Spleen (tissue), 11 donors: ENCODE results near the gene CIB1. TPM values are rescaled to one million over a fixed set of nuclear protein-coding genes. Genes with fewer than 3 reads are reported as not detected.
"Not testable (repeated sequence)": the region's sequence is repeated elsewhere in the genome, so short reads cannot be mapped to it uniquely, and the experiment has no call there.

Experiments
- DNase-seq: peaks from one replicate; pipeline ENCODE4 v3.0.0-alpha.2; 2020
- H3K27ac ChIP-seq, 8 donors: fragments of 200-600 bp; sonication (generic) in 7 of 8; 1 replicate in 4 of 8; 2 replicates in 4 of 8; pipeline versions ENCODE4 v1.5.0 to v1.8.0; 2016 to 2021; ENCODE audit warnings: inconsistent platforms in 4 of 8, mild to moderate bottlenecking in 4 of 8, moderate library complexity in 1 of 8
- H3K27me3 ChIP-seq, 7 donors: fragments of 200-600 bp; sonication (generic) in 6 of 7; replicated peaks in 1 of 7; 1 replicate in 4 of 7; 2 replicates in 3 of 7; pipeline versions ENCODE4 v1.5.0 to v1.8.0; 2016 to 2021; ENCODE audit warnings: inconsistent platforms in 3 of 7, mild to moderate bottlenecking in 1 of 7
- H3K36me3 ChIP-seq, 6 donors: fragments of 200-600 bp; sonication (generic) in 5 of 6; 1 replicate in 4 of 6; 2 replicates in 2 of 6; pipeline versions ENCODE4 v1.5.0 to v1.8.0; 2016 to 2021; ENCODE audit warnings: inconsistent platforms in 2 of 6
- H3K4me1 ChIP-seq, 6 donors: fragments of 200-600 bp; sonication (generic) in 5 of 6; 1 replicate in 3 of 6; 2 replicates in 3 of 6; pipeline versions ENCODE4 v1.5.0 to v1.8.0; 2016 to 2021; ENCODE audit warnings: inconsistent platforms in 3 of 6
- H3K4me3 ChIP-seq, 8 donors: fragments of 200-600 bp; sonication (generic) in 7 of 8; 1 replicate in 4 of 8; 2 replicates in 4 of 8; pipeline versions ENCODE4 v1.5.0 to v1.8.0; 2016 to 2021; ENCODE audit warnings: inconsistent platforms in 4 of 8, mild to moderate bottlenecking in 4 of 8, moderate library complexity in 2 of 8
- H3K9me3 ChIP-seq, 8 donors: fragments of 200-600 bp; sonication (generic) in 7 of 8; 1 replicate in 4 of 8; 2 replicates in 4 of 8; pipeline versions ENCODE4 v1.5.0 to v1.8.0; 2016 to 2021; ENCODE audit warnings: inconsistent platforms in 4 of 8
- POLR2A ChIP-seq, 3 donors: fragments of 450-650 bp; IDR thresholded peaks; one replicate each; pipeline ENCODE4 v1.5.1; 2017; ENCODE audit warnings: antibody characterized with exemption in 3 of 3, mild to moderate bottlenecking in 1 of 3
- POLR2AphosphoS5 ChIP-seq, 3 donors: sonication (generic); formaldehyde crosslinking; IDR thresholded peaks; one replicate each; pipeline ENCODE4 v1.5.1; 2017; ENCODE audit warnings: antibody characterized with exemption in 3 of 3
- WGBS, 5 donors: extraction: QIAGEN DNeasy Blood & Tissue Kit in 3 of 5; methylation state at CpG; one replicate each; pipeline versions ENCODE4 v1.1.5 to v1.1.7; 2013 to 2018; 5-methylcytosine and 5-hydroxymethylcytosine counted together
- intact Hi-C: fragments of 100-400 bp; cut with DNase I; formaldehyde crosslinking; loops from one replicate; pipeline ENCODE4 v1.15.0; 2023; ENCODE audit warnings: low total_unique reads
- polyA plus RNA-seq, 3 donors: library from polyadenylated mRNA; stranded (reverse); fragments of 200-250 nt; gene quantifications; one replicate each; pipeline ENCODE4 v1.2.1, GENCODE V29; 2013
- total RNA-seq, 7 donors: library from RNA; depleted of rRNA in 3 of 7; stranded (reverse); fragments of >200 nt in 3 of 7; fragmentation: NEBNext Ultra II Directional in 4 of 7; extraction: Animal tissue kit (Norgen Biotek cat#: 25700) in 4 of 7; gene quantifications; one replicate each; pipeline versions ENCODE4 v1.1.0 to v1.2.1, GENCODE V29; 2016 to 2021
- TF ChIP-seq, protein P1 (sequence below), 11 experiments: fragments of 200-600 bp in 7 of 11; fragments of 450-650 bp in 4 of 11; sonication (generic) in 4 of 11; IDR thresholded peaks in 8 of 11; conservative IDR thresholded peaks in 3 of 11; 1 replicate in 7 of 11; 2 replicates in 4 of 11; pipeline versions ENCODE4 v1.4.0 to v1.8.0; 2016 to 2021; ENCODE audit warnings: antibody characterized with exemption in 11 of 11, inconsistent platforms in 4 of 11, mild to moderate bottlenecking in 1 of 11
- donor health status: healthy with polysubstance abuse.
- donor health status: DM: no; HTN: no; CAD: no; lungs with moderate emphysema.
- donor health status: DM: no; HTN: no; CAD: no.
- donor health status: Bipolar disorder and iron deficiency.
- donor health status: healthy.
- donor health status: DM: no; HTN: no; CAD: no.
- donor health status: DM: yes; HTN: yes; CAD: no.

Gene CIB1
- total and polyA plus RNA-seq, 10 donors = 31.7 to 247 (median 79.0) TPM

GRCh38 chr15:90190606-90191343 lies 43.0 kb downstream of the CIB1 start:
- intact Hi-C loops = no loop called here
- Histone ChIP-seq H3K4me3 (peak overlapping the region in 3 of 8 donors; percentile 20 to 60 (median 23)), H3K36me3 (peaks cover 0 to 10% (median 0%) of the 10 kb centered on the region in 6 donors), H3K4me1 (peaks cover 44 to 100% (median 96%) of the 10 kb centered on the region in 6 donors), H3K27me3 (no peaks in the 10 kb centered on the region), H3K9me3 (no peaks in the 10 kb centered on the region), H3K27ac (peak overlapping the region; percentile 42 to 98 (median 88))
- peak; percentile 95 for DNase-seq
- TF ChIP-seq POLR2A (IDR thresholded peaks at IDR 0.05) = no peak
- TF ChIP-seq POLR2AphosphoS5 (IDR thresholded peaks at IDR 0.05) = peak; percentile 63 to 86 (median 83)
- WGBS, 5 donors = 56 to 87% (median 73%) methylated on average over 5 to 10 of the region's 10 CpGs

DNA sequence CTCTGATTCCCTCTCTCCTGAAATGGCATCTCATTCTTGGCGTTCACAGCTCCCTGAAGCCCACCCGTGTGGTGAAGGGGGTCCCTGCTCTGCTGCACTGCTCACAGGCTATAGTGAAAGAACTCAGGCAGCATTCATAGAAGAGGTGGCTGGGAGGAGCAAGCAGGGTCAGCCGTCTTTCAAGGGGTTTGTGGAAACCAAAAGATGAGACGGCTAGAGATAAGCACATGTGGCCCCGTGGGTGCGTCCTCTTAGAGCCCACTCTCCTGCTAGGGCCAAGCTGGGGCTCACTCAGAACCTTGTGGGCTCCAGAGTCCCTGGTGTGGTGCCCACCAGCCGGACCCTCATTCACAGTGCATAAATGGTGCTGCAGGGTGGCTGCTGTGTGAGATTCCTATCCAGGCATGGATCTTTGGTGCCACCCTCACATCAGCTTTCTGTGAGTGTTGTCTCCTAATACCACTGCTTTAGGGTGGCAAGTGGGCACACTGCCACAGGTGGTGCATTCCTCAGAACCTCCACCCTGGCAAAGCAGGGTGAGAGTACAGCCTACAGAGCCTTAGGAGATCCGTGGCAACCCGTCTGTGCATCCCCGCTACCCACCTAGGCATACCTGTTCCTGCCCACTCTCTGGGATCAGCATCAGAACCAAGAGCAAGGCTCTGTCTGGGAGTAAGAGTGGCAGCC lies 43.8 kb downstream of the CIB1 start:
- Histone ChIP-seq H3K27me3 (no peaks in the 10 kb centered on the region), H3K27ac (peak overlapping the region; percentile 42 to 98 (median 88)), H3K36me3 (peaks cover 0 to 4% (median 0%) of the 10 kb centered on the region in 6 donors), H3K4me1 (peaks cover 44 to 100% (median 98%) of the 10 kb centered on the region in 6 donors), H3K9me3 (no peaks in the 10 kb centered on the region), H3K4me3 (no peak overlapping the region)
- WGBS, 5 donors = 75 to 88% (median 84%) methylated on average over 10 of the region's 10 CpGs
- DNase-seq = no peak
- TF ChIP-seq POLR2A (IDR thresholded peaks at IDR 0.05) = no peak
- TF ChIP-seq, protein P1, sequence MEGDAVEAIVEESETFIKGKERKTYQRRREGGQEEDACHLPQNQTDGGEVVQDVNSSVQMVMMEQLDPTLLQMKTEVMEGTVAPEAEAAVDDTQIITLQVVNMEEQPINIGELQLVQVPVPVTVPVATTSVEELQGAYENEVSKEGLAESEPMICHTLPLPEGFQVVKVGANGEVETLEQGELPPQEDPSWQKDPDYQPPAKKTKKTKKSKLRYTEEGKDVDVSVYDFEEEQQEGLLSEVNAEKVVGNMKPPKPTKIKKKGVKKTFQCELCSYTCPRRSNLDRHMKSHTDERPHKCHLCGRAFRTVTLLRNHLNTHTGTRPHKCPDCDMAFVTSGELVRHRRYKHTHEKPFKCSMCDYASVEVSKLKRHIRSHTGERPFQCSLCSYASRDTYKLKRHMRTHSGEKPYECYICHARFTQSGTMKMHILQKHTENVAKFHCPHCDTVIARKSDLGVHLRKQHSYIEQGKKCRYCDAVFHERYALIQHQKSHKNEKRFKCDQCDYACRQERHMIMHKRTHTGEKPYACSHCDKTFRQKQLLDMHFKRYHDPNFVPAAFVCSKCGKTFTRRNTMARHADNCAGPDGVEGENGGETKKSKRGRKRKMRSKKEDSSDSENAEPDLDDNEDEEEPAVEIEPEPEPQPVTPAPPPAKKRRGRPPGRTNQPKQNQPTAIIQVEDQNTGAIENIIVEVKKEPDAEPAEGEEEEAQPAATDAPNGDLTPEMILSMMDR (IDR thresholded peaks at IDR 0.05 in 8 of 11, conservative IDR thresholded peaks at IDR 0.05 in 3 of 11) = no peak
- no peak for TF ChIP-seq POLR2AphosphoS5 (IDR thresholded peaks at IDR 0.05)
- intact Hi-C loops = no loop called here

GRCh38 chr15:90188914-90189748 lies 44.6 kb downstream of the CIB1 start:
- DNase-seq = no peak
- intact Hi-C loops = no loop called here
- H3K4me1 ChIP-seq = peaks cover 49 to 100% (median 98%) of the 10 kb centered on the region in 6 donors
- 48 to 65% (median 64%) methylated on average over 8 of the region's 8 CpGs for WGBS, 5 donors
- H3K9me3 ChIP-seq = no peaks in the 10 kb centered on the region
- no peaks in the 10 kb centered on the region for H3K27me3 ChIP-seq
- TF ChIP-seq POLR2AphosphoS5 (IDR thresholded peaks at IDR 0.05) = peak in 1 of 3 donors; percentile 60
- TF ChIP-seq POLR2A (IDR thresholded peaks at IDR 0.05) = no peak
- TF ChIP-seq, protein P1 (IDR thresholded peaks at IDR 0.05 in 8 of 11, conservative IDR thresholded peaks at IDR 0.05 in 3 of 11) = no peak
- H3K36me3 ChIP-seq = peaks cover 0 to 4% (median 0%) of the 10 kb centered on the region in 6 donors
- H3K4me3 ChIP-seq = peak overlapping the region in 1 of 8 donors; percentile 15
- peak overlapping the region in 7 of 8 donors; percentile 36 to 98 (median 93) for H3K27ac ChIP-seq

GRCh38 chr15:90188065-90188464 lies 45.7 kb downstream of the CIB1 start:
- H3K9me3 ChIP-seq, intact Hi-C loops, H3K36me3 ChIP-seq, H3K27me3 ChIP-seq: not testable (repeated sequence)
- 90 to 97% (median 97%) methylated on average over 7 of the region's 7 CpGs for WGBS, 5 donors
- Histone ChIP-seq H3K4me3 (peak overlapping the region in 1 of 8 donors; percentile 15), H3K27ac (peak overlapping the region in 7 of 8 donors; percentile 36 to 98 (median 93)), H3K4me1 (peaks cover 54 to 100% (median 98%) of the 10 kb centered on the region in 6 donors)
- DNase-seq = peak; percentile 30
